AG09319 (cell line): ENCODE results near the gene EEFSEC.

Experiments used
- DNase-seq: peaks from one replicate; pipeline ENCODE4 v3.0.0-alpha.2; 2010; ENCODE audit warnings: low read depth; ENCODE audit errors: extremely low read depth
- TF ChIP-seq, protein P1 (sequence below): IDR thresholded peaks from 2 replicates; pipeline ENCODE4 v1.5.1; 2011; ENCODE audit warnings: low read depth, mild to moderate bottlenecking, inconsistent platforms, low read length, moderate library complexity

EEFSEC gene

DNA sequence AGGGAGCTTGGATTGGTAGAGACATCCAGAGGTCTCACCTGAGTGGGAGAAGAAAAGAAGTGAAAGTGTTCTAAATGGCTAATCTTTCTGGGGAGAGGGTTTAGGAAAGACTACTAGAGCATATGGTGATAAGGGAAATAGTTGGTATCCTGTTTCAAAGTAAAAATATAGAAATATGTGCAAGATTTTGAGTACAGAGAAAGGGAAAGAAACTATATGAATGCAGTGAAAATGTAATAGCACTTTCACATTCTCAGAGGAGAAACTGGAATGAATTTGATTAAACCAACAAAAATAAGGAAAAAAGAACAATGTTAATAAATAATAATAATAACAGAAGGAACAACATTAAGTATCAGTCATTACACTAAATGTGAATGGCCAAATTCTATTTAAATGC lies 194.0 kb downstream of the EEFSEC start:
- TF ChIP-seq, protein P1, sequence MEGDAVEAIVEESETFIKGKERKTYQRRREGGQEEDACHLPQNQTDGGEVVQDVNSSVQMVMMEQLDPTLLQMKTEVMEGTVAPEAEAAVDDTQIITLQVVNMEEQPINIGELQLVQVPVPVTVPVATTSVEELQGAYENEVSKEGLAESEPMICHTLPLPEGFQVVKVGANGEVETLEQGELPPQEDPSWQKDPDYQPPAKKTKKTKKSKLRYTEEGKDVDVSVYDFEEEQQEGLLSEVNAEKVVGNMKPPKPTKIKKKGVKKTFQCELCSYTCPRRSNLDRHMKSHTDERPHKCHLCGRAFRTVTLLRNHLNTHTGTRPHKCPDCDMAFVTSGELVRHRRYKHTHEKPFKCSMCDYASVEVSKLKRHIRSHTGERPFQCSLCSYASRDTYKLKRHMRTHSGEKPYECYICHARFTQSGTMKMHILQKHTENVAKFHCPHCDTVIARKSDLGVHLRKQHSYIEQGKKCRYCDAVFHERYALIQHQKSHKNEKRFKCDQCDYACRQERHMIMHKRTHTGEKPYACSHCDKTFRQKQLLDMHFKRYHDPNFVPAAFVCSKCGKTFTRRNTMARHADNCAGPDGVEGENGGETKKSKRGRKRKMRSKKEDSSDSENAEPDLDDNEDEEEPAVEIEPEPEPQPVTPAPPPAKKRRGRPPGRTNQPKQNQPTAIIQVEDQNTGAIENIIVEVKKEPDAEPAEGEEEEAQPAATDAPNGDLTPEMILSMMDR: no peak
- no peak for DNase-seq

DNA sequence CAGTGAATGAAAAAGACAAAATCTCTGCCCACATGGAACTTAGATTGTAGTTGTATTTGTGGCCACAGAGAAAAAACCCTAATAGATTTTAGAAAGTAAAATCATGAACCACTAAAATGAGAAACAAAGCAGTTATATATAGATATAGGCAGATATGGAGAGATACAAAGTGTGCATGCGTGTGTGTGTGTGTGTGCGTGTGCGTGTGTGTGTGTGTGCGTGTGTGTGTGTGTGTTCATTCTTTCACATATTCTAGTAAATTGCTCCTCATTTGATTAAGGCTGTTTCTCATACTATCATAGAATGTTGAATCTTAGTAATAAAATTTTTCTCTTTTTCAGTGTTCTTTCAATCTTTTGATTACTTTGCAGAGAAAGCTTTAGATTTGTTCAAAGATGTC lies 194.8 kb downstream of the EEFSEC start:
- TF ChIP-seq, protein P1: no peak
- no peak for DNase-seq

DNA sequence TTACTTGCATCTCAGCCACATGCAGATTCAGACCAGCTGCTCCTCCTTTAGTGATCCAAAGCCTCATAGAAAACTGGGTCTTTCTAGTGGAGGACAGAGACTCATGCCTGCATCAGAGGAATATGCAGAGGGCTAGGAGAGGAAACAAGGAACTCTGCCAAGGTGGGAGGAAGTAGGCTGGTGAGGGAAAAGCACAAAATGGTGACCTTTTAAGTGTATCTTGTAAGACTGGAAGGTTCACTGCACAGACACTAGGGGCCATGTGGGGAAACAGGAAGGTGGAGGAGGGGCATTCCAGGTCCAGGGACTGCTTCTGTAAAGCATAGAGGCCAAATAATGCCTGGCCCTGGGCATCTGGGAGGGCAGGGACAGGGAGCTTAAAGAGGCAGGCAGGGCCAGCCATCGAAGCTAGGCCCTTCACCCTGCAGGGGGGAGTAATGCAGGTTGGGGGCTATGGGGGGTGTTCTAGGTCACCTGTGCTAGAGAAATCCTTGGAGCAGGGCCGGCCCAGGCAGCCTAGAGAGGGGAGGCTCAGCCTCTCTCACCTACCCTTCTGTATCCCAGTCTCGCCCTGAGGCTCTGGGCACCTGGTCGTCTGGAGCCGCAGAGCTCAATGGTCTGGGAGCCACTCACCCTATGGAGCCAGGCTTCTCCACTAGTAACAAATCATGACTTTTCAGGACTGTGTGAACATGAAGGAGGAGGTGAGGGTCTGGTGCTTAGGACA lies 195.7 kb downstream of the EEFSEC start:
- no peak for DNase-seq
- TF ChIP-seq, protein P1: no peak

DNA sequence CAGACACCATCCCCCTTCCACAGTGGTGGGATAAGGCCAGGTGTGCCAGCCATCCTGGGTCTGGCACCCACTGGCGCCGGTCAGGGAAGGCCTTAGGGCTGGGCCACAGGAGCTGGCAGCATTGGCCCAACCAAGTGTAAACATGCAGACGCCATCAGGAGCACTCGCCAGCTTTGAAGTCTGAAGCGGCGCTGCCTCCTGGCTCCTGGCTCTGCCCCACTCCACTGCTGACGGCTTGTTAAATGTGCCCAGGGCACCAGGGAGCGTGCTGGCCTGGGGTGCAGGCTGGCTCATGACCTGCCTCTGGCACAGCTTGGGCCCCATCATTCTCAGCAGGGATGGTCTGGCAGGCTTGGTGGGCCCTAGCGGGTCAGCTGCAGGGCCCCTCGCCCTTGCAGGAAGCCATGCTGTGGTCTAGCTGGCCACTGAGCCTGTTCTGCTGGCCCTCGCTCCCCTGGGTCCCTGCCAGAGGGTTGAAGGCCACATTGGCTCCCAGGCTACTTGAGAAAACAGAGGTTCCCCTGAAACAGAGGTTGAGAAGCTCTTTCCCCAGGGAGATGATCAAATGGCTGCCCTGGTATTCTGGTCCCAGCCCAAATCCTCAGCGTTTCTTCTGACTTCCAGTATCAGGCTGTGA lies 196.8 kb downstream of the EEFSEC start:
- TF ChIP-seq, protein P1: no peak
- no peak for DNase-seq

DNA sequence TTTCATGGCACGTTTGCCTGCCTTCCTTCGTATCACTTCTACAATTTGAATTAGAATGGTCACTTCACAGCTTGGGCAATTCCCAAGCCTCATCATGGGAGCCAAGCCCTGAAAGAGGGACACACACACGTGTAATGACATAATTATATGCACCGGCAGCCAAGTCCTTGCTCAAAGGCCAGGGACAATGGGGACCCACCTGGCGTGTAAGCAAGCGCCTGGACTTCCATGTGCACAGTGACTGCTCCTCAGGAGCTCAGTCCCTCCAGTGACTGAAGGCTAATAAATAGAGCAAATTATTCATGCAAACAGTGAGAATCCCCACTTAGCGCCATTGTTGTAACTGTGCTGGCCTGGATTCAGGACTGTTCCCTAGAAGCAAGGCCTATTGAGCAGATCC lies 198.3 kb downstream of the EEFSEC start:
- DNase-seq: no peak
- TF ChIP-seq, protein P1: no peak

DNA sequence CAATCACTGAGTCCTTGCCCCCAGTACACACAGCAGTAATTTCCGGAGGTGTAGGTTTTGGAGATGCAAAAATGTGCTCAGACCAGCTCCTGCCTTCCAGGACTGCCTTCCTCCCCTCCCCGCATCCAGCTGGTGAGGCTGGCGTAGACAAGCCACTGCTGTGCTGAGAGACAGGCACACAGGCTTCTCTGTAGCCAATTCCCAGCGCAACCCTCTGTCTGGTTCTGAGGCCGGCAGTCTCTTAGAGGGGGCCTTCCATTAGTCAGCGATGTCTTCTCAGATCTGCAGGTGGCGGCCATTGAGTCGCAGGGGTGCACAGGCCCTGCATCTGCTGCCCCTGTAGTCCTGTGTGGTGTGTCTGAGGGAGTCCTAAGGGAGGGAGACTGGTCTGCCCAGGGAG lies 199.0 kb downstream of the EEFSEC start:
- DNase-seq: no peak
- TF ChIP-seq, protein P1: no peak

DNA sequence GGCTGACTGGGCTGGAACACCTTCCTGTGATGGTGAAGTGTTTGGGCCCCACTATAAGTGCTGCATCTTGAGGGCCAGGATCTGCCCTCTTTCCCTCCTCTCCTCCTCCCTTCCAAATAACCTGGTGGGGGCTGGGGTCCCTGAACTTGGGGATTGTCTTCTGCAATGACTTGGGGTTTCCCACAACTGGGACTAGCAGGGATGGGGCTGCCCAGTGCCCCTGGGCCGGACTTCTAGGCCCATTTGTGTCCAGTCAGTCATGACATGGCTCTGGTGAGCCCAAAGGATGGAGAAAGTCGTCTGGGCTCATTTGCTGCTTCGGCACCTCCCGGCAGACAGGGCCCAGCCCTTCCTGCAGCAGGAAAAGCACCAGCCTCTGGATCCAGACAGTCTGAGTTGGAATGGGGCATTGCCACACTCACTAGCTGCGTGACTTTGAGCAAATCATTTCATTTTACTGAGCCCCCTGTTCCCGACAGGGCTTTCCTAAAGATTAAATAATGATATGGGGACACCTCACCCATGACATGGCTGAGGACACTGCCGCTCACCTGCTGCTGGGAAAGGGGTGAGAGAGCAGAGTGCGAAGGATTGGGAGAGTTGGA lies 200.2 kb downstream of the EEFSEC start:
- TF ChIP-seq, protein P1: no peak
- no peak for DNase-seq
